RWPE1 (cell line): ENCODE data around the gene SPRY4.
"Not testable (repeated sequence)": the region's sequence is repeated elsewhere in the genome, so short reads cannot be mapped to it uniquely, and the experiment has no call there.

Experiments
- CTCF ChIA-PET: fragments of 350-600 bp; sonication (Branson Sonifier 250); formaldehyde crosslinking; extraction: SDS; loops from one replicate; lab custom pipeline; 2021; lab: Yijun Ruan, JAX
- POLR2A ChIA-PET: fragments of 400-600 bp; formaldehyde crosslinking; extraction: SDS; loops from one replicate; lab custom pipeline; 2020; ENCODE audit warnings: antibody characterized with exemption; ENCODE audit not compliant: low non-redundant PET; lab: Yijun Ruan, JAX
- DNase-seq: peaks from one replicate; pipeline ENCODE4 v3.0.0; 2012; ENCODE audit warnings: low spot score
- H3K27ac ChIP-seq: fragments of 450-650 bp; 2 replicates; pipeline ENCODE4 v1.5.1; 2017
- CTCF ChIP-seq: fragments of 450-650 bp; conservative IDR thresholded peaks from 2 replicates; pipeline ENCODE4 v1.5.1; 2017; ENCODE audit warnings: low read depth, mild to moderate bottlenecking

Gene SPRY4, protein sequence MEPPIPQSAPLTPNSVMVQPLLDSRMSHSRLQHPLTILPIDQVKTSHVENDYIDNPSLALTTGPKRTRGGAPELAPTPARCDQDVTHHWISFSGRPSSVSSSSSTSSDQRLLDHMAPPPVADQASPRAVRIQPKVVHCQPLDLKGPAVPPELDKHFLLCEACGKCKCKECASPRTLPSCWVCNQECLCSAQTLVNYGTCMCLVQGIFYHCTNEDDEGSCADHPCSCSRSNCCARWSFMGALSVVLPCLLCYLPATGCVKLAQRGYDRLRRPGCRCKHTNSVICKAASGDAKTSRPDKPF

GRCh38 chr5:142324871-142325724 is at the start of gene SPRY4:
TSS of gene SPRY4 (minus strand) at chr5:142325021. CDS start at chr5:142315108, 9,913 bp downstream.
- ChIA-PET POLR2A (interaction anchor here (0.6 to 1.2 kb wide), 8 partner anchors 17 to 356 kb away, joined by 3 to 16 read pairs (median 6); partner anchors contain the start of gene RNF14), CTCF (interaction anchor here (0.6 to 2.6 kb wide), 5 partner anchors 13 to 224 kb away, joined by 3 to 9 read pairs (median 5); no protein-coding TSS in a partner anchor)
- no peak for TF ChIP-seq CTCF
- DNase-seq = peak; percentile 99
- peak within 1 kb of the TSS; percentile 91 for H3K27ac ChIP-seq

- no peak for DNase-seq
- ChIA-PET CTCF (interaction anchor here (0.6 kb wide), 1 partner anchor 171 kb away, joined by 3 read pairs; no protein-coding TSS in a partner anchor), POLR2A (no interaction called here)
- no peak overlapping the region for H3K27ac ChIP-seq
- no peak for TF ChIP-seq CTCF
Measured at GRCh38 chr5:142368529-142368928, 43.7 kb upstream of the SPRY4 start.

DNA sequence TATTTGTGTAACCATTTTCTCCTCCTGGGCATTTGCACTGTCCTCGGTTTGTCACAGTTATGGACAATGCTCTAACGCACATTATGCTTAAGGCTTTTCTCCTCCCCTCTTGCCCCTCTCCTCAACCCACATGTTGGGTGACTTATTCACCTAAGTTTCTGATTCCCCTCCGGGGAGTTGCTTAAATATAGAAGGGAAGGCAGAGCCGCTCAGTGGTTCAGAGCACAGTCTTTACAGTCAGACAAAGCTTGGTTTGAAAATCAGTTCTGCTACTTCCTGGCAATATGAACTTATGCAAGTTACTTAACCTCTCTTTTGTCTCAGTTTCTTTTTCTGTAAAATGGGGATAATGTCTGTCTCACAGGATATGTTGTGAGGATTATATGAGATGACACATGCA is 41.2 kb upstream of the SPRY4 start:
- ChIA-PET CTCF (no interaction called here), POLR2A (no interaction called here)
- no peak for TF ChIP-seq CTCF
- DNase-seq = no peak
- no peak overlapping the region for H3K27ac ChIP-seq

GRCh38 chr5:142364251-142365145 is 39.7 kb upstream of the SPRY4 start:
- TF ChIP-seq CTCF = no peak
- POLR2A ChIA-PET = interaction anchor here (0.5 to 0.7 kb wide), 5 partner anchors 39 to 509 kb away, joined by 3 to 8 read pairs (median 5); partner anchors contain the start of gene SPRY4
- peak; percentile 94 for DNase-seq
- H3K27ac ChIP-seq = peak overlapping the region; percentile 99
- CTCF ChIA-PET = interaction anchor here (0.6 to 1.2 kb wide), 5 partner anchors 27 to 291 kb away, joined by 3 to 4 read pairs (median 3); no protein-coding TSS in a partner anchor

GRCh38 chr5:142363619-142363963 is 38.8 kb upstream of the SPRY4 start:
- peak overlapping the region; percentile 99 for H3K27ac ChIP-seq
- DNase-seq = no peak
- CTCF ChIA-PET = interaction anchor here (0.6 to 1.2 kb wide), 5 partner anchors 24 to 292 kb away, joined by 3 to 4 read pairs (median 3); no protein-coding TSS in a partner anchor
- POLR2A ChIA-PET = interaction anchor here (0.5 to 0.7 kb wide), 6 partner anchors 15 to 228 kb away, joined by 3 to 5 read pairs (median 4); partner anchors contain the start of gene SPRY4
- no peak for TF ChIP-seq CTCF

- POLR2A ChIA-PET = interaction anchor here (0.6 to 0.7 kb wide), 2 partner anchors 37 to 38 kb away, joined by 5 to 9 read pairs; partner anchors contain the start of gene SPRY4
- not testable (repeated sequence) for DNase-seq
- CTCF ChIA-PET = interaction anchor here (0.7 kb wide), 1 partner anchor 75 kb away, joined by 3 read pairs; no protein-coding TSS in a partner anchor
- peak overlapping the region; percentile 99 for H3K27ac ChIP-seq
Measured at GRCh38 chr5:142362193-142362592, 37.4 kb upstream of the SPRY4 start.
